SU-DHL-6 (cell line): Measurements from ENCODE around the gene GP1BB.

Source experiments
- H2AFZ ChIP-seq: fragments of 200-600 bp; sonication (generic); 2 replicates; pipeline ENCODE4 v1.6.1; 2014; ENCODE audit warnings: low read depth, mild to moderate bottlenecking, moderate library complexity, mixed read lengths, antibody characterized with exemption, low read length; ENCODE audit not compliant: severe bottlenecking
- H3F3A ChIP-seq: fragments of 200-600 bp; shearing (Covaris generic); 2 replicates; pipeline ENCODE4 v1.6.0; 2016; ENCODE audit warnings: antibody characterized with exemption, mild to moderate bottlenecking; ENCODE audit not compliant: insufficient read depth
- H3K27ac ChIP-seq: fragments of 200-600 bp; sonication (generic); 2 replicates; pipeline ENCODE4 v1.5.1; 2016; ENCODE audit warnings: low read depth, mild to moderate bottlenecking, low read length, moderate library complexity, mixed read lengths
- H3K27me3 ChIP-seq: fragments of 200-600 bp; sonication (generic), shearing (Covaris generic); 2 replicates; pipeline ENCODE4 v1.6.0; 2014; ENCODE audit warnings: mild to moderate bottlenecking, low read length
- H3K36me3 ChIP-seq: fragments of 200-600 bp; sonication (generic); 2 replicates; pipeline ENCODE4 v1.6.1; 2014; ENCODE audit warnings: mild to moderate bottlenecking, low read length, mixed read lengths
- H3K4me2 ChIP-seq: fragments of 300-600, 200-600 bp; shearing (Covaris generic), sonication (generic); 2 replicates; pipeline ENCODE4 v1.6.0; 2014; ENCODE audit warnings: low read length, low read depth, mild to moderate bottlenecking; ENCODE audit not compliant: poor library complexity, severe bottlenecking
- H3K4me3 ChIP-seq: fragments of 200-600 bp; sonication (generic); 2 replicates; pipeline ENCODE4 v1.5.1; 2014; ENCODE audit warnings: antibody characterized with exemption, low read length, mild to moderate bottlenecking, mixed read lengths; ENCODE audit not compliant: insufficient read depth, poor library complexity, severe bottlenecking
- H3K79me2 ChIP-seq: fragments of 200-600 bp; sonication (generic); 2 replicates; pipeline ENCODE4 v1.6.1; 2014; ENCODE audit warnings: mild to moderate bottlenecking, low read length, moderate library complexity; ENCODE audit not compliant: insufficient read depth
- H3K9ac ChIP-seq: fragments of 200-600 bp; sonication (generic); 2 replicates; pipeline ENCODE4 v1.7.0; 2014; ENCODE audit warnings: mild to moderate bottlenecking, low read length
- H3K9me2 ChIP-seq: fragments of 200-600 bp; sonication (generic); replicated peaks from 2 replicates; pipeline ENCODE4 v1.6.1; 2014; ENCODE audit warnings: low read length; ENCODE audit not compliant: insufficient read depth
- H3K9me3 ChIP-seq: fragments of 200-600 bp; sonication (generic); 2 replicates; pipeline ENCODE4 v1.6.1; 2014; ENCODE audit warnings: low read length, mixed read lengths; ENCODE audit not compliant: insufficient read depth
- H4K20me1 ChIP-seq: fragments of 200-600 bp; sonication (generic); 2 replicates; pipeline ENCODE4 v1.6.1; 2014; ENCODE audit warnings: low read depth, mild to moderate bottlenecking, antibody characterized with exemption, low read length, moderate library complexity, mixed read lengths
- CTCF ChIP-seq: fragments of 200-600 bp; sonication (generic); IDR thresholded peaks from one replicate; pipeline ENCODE4 v1.5.1; 2017; ENCODE audit warnings: antibody characterized with exemption, mild to moderate bottlenecking, low read length, moderate library complexity; ENCODE audit not compliant: insufficient read depth, poor library complexity, severe bottlenecking
- EZH2phosphoT487 ChIP-seq: fragments of 200-600 bp; sonication (generic), shearing (Covaris generic); conservative IDR thresholded peaks from 2 replicates; pipeline ENCODE4 v1.6.1; 2018; ENCODE audit warnings: mild to moderate bottlenecking, antibody characterized with exemption, low read length, moderate library complexity, mixed read lengths

GP1BB gene

GRCh38 chr22:19691721-19692341 lies 31.5 kb upstream of the GP1BB start:
- Histone ChIP-seq H3K9ac (no peak overlapping the region), H3K36me3 (no peaks in the 10 kb centered on the region), H4K20me1 (no peaks in the 10 kb centered on the region), H3K9me3 (no peaks in the 10 kb centered on the region), H3K79me2 (no peaks in the 10 kb centered on the region), H3F3A (no peaks in the 10 kb centered on the region), H3K4me3 (no peak overlapping the region), H2AFZ (no peak overlapping the region), H3K27ac (no peak overlapping the region), H3K4me2 (no peak overlapping the region), H3K9me2 (no peaks in the 10 kb centered on the region), H3K27me3 (no peaks in the 10 kb centered on the region)
- no peak for TF ChIP-seq EZH2phosphoT487
- TF ChIP-seq CTCF: no peak

- H3K27me3 ChIP-seq: no peaks in the 10 kb centered on the region
- H3K27ac ChIP-seq: no peak overlapping the region
- no peaks in the 10 kb centered on the region for H3K9me3 ChIP-seq
- H3K4me3 ChIP-seq: no peak overlapping the region
- no peak for TF ChIP-seq EZH2phosphoT487
- TF ChIP-seq CTCF: no peak
- no peaks in the 10 kb centered on the region for H4K20me1 ChIP-seq
- H2AFZ ChIP-seq: no peak overlapping the region
- H3F3A ChIP-seq: no peaks in the 10 kb centered on the region
- no peaks in the 10 kb centered on the region for H3K9me2 ChIP-seq
- H3K4me2 ChIP-seq: no peak overlapping the region
- no peaks in the 10 kb centered on the region for H3K36me3 ChIP-seq
- H3K79me2 ChIP-seq: no peaks in the 10 kb centered on the region
- H3K9ac ChIP-seq: no peak overlapping the region
These were observed 29.8 kb upstream of the GP1BB start for GRCh38 chr22:19693581-19693980.

- TF ChIP-seq CTCF (no peak), EZH2phosphoT487 (no peak)
- Histone ChIP-seq H3K9me2 (no peaks in the 10 kb centered on the region), H4K20me1 (no peaks in the 10 kb centered on the region)
These were observed 29.2 kb upstream of the GP1BB start for GRCh38 chr22:19693981-19694670.

More at GRCh38 chr22:19693981-19694670, 29.2 kb upstream of the GP1BB start:
- no peaks in the 10 kb centered on the region for H3K36me3 ChIP-seq
- no peak overlapping the region for H3K4me3 ChIP-seq
- H3K27me3 ChIP-seq: no peaks in the 10 kb centered on the region
- no peaks in the 10 kb centered on the region for H3K9me3 ChIP-seq
- H3F3A ChIP-seq: no peaks in the 10 kb centered on the region
- H3K79me2 ChIP-seq: no peaks in the 10 kb centered on the region
- H2AFZ ChIP-seq: no peak overlapping the region
- no peak overlapping the region for H3K27ac ChIP-seq
- H3K9ac ChIP-seq: no peak overlapping the region
- H3K4me2 ChIP-seq: no peak overlapping the region
